ENCODE results near the gene RTN4RL2. TPM values are rescaled to one million over a fixed set of nuclear protein-coding genes. Genes with fewer than 3 reads are reported as not detected.

Gene RTN4RL2
- total RNA-seq, 2 donors from 2014 or later: 0.97 to 1.1 TPM

DNA sequence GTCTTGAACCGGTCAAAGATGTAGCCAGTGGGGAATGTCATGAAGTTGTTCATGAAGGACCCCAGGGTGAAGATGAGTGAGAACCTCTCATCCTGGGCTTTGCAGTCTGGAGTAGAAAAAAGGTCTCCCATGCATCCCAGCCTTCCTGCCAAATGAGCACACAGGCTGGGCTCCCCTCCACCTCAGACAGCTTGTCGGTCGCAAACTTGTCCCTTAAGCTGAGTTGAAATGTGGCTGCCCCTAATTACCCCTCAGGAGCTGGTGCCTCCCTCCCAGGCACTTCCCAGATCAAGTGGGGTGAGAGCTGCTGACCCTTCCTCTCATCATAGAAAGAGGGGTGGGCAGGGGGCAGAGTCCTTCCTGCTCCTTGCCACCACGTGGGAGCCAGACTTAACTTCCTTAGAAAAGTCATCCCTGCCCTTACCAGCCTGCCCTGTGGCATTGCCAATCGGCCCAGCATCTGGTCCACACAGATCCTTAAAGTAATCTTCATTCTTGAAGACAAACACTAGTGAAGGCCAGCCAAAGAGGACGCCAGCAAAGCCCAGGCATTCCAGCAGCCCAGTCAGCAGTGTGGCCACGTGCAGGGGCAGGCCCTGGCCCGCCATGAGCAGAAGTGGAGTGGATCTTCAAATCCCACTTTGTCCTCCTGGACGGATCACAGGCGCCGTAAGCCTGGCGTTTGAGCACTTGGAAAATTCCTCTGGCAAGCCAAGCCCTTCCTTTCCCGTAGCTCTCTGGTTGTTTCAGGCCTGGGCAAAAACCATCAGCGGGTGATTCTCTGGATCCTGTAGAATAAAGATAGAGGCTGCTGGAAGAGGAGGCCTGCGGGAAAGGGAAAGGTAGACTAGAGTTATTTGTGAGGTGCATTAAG, 34.5 kb upstream of the RTN4RL2 start:
- ATAC-seq (replicated peaks in 1 of 2): no peak
- H3K4me1 Mint-ChIP-seq (ENCODE audit: low read depth): peaks cover 66% of the 10 kb centered on the region

DNA sequence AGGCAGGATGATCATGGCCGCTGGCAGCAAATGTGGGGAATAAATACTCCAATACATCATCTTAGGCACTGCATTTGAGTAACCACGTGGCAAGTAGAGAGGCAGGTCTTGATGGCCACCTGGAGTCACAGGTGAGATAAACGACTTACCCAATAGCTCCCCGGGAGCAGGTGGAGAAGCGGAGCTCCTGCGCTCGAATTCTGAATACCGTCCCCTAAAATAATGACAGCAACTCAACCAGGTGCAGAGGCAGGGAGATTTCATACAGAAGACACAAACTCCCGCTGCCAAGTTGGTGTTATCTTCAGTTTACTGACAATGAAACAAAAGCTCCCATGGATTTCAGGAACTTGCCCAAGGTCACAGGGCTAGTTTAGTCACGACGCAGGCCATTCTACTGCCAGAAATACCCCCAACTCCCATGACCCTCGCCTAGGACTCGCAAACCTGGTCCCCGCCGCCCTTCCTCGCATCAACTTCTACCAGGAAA, 33.8 kb upstream of the RTN4RL2 start:
- H3K36me3 Mint-ChIP-seq (ENCODE audit: insufficient read depth in 2 of 2): peaks cover 22 to 38% of the 10 kb centered on the region in 2 donors
- no peaks in the 10 kb centered on the region for H3K27me3 Mint-ChIP-seq (ENCODE audit: low read depth)
- peak overlapping the region; percentile 84 for H3K27ac Mint-ChIP-seq
- no peaks in the 10 kb centered on the region for H3K9me3 Mint-ChIP-seq
- DNase-seq: no peak
- peaks cover 59% of the 10 kb centered on the region for H3K4me1 Mint-ChIP-seq (ENCODE audit: low read depth)
- ATAC-seq (replicated peaks in 1 of 2): no peak
- H3K4me3 Mint-ChIP-seq: peak overlapping the region; percentile 85 to 98

More for the DNA sequence above, 34.5 kb upstream of the RTN4RL2 start:
- Mint-ChIP-seq H3K27me3 (ENCODE audit: low read depth) (no peaks in the 10 kb centered on the region), H3K27ac (peak overlapping the region; percentile 84), H3K9me3 (no peaks in the 10 kb centered on the region), H3K4me3 (peak overlapping the region; percentile 85 to 98), H3K36me3 (ENCODE audit: insufficient read depth in 2 of 2) (peaks cover 22 to 42% of the 10 kb centered on the region in 2 donors)
- no peak for DNase-seq

GRCh38 chr11:57426929-57427726, 33.2 kb upstream of the RTN4RL2 start, which contains the start of gene SLC43A3:
Gene SLC43A3, minus strand, starts transcription at chr11:57427121. Its CDS starts 949 bp downstream, at chr11:57426172.
- H3K4me1 Mint-ChIP-seq (ENCODE audit: low read depth): peaks cover 58% of the 10 kb centered on the region
- peaks cover 19 to 31% of the 10 kb centered on the region in 2 donors for H3K36me3 Mint-ChIP-seq (ENCODE audit: insufficient read depth in 2 of 2)
- peak; percentile 85 to 86 for DNase-seq
- peak within 1 kb of the TSS; percentile 91 for H3K27ac Mint-ChIP-seq
- H3K27me3 Mint-ChIP-seq (ENCODE audit: low read depth): no peaks in the 10 kb centered on the region
- peak within 1 kb of the TSS; percentile 85 to 98 for H3K4me3 Mint-ChIP-seq
- H3K9me3 Mint-ChIP-seq: no peaks in the 10 kb centered on the region
- peak; percentile 59 to 66 for ATAC-seq (replicated peaks in 1 of 2)

DNA sequence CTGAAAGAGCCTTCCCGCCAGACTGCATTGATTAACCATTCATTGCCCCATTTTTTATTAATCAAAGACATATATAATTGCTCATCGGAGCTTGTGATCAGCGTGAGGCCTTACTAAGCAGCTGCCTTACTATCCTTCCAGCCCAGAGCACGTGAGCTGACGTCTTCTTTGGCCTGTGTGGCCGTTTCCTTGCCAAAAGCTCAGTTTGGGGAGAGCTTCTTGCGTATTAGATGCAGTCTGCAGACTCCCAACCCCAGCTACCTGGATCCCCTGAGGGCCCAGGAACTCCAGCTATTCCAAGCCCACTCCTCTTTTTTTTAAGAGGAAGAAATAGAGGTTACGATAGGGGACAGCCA, 32.6 kb upstream of the RTN4RL2 start:
- Mint-ChIP-seq H3K9me3 (no peaks in the 10 kb centered on the region), H3K4me1 (ENCODE audit: low read depth) (peaks cover 58% of the 10 kb centered on the region), H3K27me3 (ENCODE audit: low read depth) (no peaks in the 10 kb centered on the region), H3K36me3 (ENCODE audit: insufficient read depth in 2 of 2) (peaks cover 17 to 25% of the 10 kb centered on the region in 2 donors), H3K4me3 (peak overlapping the region; percentile 85 to 98), H3K27ac (peak overlapping the region; percentile 91)
- ATAC-seq (replicated peaks in 1 of 2) (no peak), DNase-seq (no peak)

GRCh38 chr11:57428643-57429042, 31.7 kb upstream of the RTN4RL2 start:
- no peaks in the 10 kb centered on the region for H3K9me3 Mint-ChIP-seq
- no peak overlapping the region for H3K27ac Mint-ChIP-seq
- H3K4me3 Mint-ChIP-seq: no peak overlapping the region
- ATAC-seq (replicated peaks in 1 of 2): no peak
- DNase-seq: no peak
- H3K4me1 Mint-ChIP-seq (ENCODE audit: low read depth): peaks cover 53% of the 10 kb centered on the region
- no peaks in the 10 kb centered on the region for H3K27me3 Mint-ChIP-seq (ENCODE audit: low read depth)
- peaks cover 14 to 17% of the 10 kb centered on the region in 2 donors for H3K36me3 Mint-ChIP-seq (ENCODE audit: insufficient read depth in 2 of 2)

DNA sequence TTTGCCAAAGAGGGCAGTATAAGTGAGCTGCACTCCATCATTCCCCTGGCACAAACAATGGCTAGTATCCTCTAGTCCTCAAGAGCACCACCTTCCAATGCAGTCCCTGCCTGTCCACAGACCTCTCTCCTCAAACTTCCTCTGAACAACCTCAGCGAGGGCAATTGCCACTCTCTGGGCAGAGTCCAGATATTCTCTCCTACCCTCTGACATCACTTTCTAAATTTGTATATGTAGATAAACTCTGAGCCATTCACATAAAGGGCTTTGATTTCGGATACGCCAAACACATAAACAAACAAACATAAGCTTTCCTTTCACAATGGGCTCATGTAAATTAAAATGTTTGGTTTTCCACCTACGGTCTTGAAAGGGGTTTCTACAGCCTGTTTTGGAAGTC, 30.4 kb upstream of the RTN4RL2 start:
- Mint-ChIP-seq H3K4me3 (no peak overlapping the region), H3K27ac (no peak overlapping the region), H3K27me3 (ENCODE audit: low read depth) (peaks cover 8% of the 10 kb centered on the region), H3K9me3 (no peaks in the 10 kb centered on the region), H3K36me3 (ENCODE audit: insufficient read depth in 2 of 2) (peaks cover 7 to 10% of the 10 kb centered on the region in 2 donors), H3K4me1 (ENCODE audit: low read depth) (peaks cover 39% of the 10 kb centered on the region)
- DNase-seq (no peak), ATAC-seq (replicated peaks in 1 of 2) (no peak)

- H3K9me3 Mint-ChIP-seq: no peaks in the 10 kb centered on the region
- H3K36me3 Mint-ChIP-seq (ENCODE audit: insufficient read depth in 2 of 2): peaks cover 4 to 5% of the 10 kb centered on the region in 2 donors
- H3K4me1 Mint-ChIP-seq (ENCODE audit: low read depth): peaks cover 30% of the 10 kb centered on the region
- no peak overlapping the region for H3K27ac Mint-ChIP-seq
- no peak for DNase-seq
- no peak for ATAC-seq (replicated peaks in 1 of 2)
- no peak overlapping the region for H3K4me3 Mint-ChIP-seq
- peaks cover 13% of the 10 kb centered on the region for H3K27me3 Mint-ChIP-seq (ENCODE audit: low read depth)
These were observed 29.4 kb upstream of the RTN4RL2 start for GRCh38 chr11:57430952-57431351.

- H3K9me3 Mint-ChIP-seq: no peaks in the 10 kb centered on the region
- no peak for ATAC-seq (replicated peaks in 1 of 2)
- no peak overlapping the region for H3K4me3 Mint-ChIP-seq
- H3K27ac Mint-ChIP-seq: no peak overlapping the region
- peaks cover 22% of the 10 kb centered on the region for H3K4me1 Mint-ChIP-seq (ENCODE audit: low read depth)
- H3K36me3 Mint-ChIP-seq (ENCODE audit: insufficient read depth in 2 of 2): no peaks in the 10 kb centered on the region
- no peak for DNase-seq
- peaks cover 13% of the 10 kb centered on the region for H3K27me3 Mint-ChIP-seq (ENCODE audit: low read depth)
These were observed 28.2 kb upstream of the RTN4RL2 start for GRCh38 chr11:57432149-57432561.

- no peaks in the 10 kb centered on the region for H3K36me3 Mint-ChIP-seq (ENCODE audit: insufficient read depth in 2 of 2)
- H3K27ac Mint-ChIP-seq: no peak overlapping the region
- H3K27me3 Mint-ChIP-seq (ENCODE audit: low read depth): peaks cover 13% of the 10 kb centered on the region
- no peaks in the 10 kb centered on the region for H3K9me3 Mint-ChIP-seq
- peak; percentile 74 to 79 for ATAC-seq (replicated peaks in 1 of 2)
- peak; percentile 33 to 42 for DNase-seq
- H3K4me3 Mint-ChIP-seq: no peak overlapping the region
- peaks cover 16% of the 10 kb centered on the region for H3K4me1 Mint-ChIP-seq (ENCODE audit: low read depth)
These were observed 27.6 kb upstream of the RTN4RL2 start for GRCh38 chr11:57432714-57433163.

DNA sequence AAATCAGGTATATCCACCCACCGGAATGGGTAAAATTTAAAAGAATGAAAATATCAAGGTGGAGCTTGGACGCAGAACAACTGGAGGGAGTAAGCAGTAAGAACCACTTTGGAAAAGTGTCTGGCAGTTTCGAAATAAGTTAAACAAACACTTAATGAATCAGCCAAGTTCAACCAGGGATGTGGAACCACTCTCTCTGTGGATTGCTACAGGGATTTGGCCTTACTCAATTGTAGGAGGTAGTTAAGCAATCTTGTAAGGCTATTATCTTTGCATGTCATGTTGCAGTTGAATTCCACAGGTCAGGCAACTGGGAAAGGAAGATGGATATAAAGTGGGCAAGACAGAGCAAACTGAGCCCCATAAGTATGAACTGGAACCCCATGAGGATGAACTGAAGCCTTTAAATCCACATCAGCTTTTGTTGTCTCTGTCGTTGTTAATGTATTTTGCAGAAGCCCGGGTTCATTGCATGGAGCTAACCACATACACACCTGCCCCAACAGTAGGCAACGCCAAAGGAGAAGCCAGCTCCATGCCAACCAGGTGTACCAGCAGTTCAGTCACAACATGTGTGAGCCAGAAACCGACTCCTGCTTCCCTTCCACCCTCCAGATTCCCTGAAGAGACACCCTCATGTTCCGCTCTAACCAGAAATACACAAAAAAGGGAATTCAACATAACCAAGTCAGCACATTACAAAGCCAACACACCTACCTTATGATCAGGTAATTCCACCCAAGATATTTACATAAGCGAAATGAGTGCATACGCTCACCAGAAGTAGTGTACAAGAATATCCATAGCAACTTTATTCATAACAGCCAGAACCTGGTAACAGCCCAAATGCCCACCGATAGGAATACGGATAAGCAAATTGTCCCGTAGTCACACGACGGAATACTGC, 25.4 kb upstream of the RTN4RL2 start:
- H3K4me1 Mint-ChIP-seq (ENCODE audit: low read depth): peaks cover 15% of the 10 kb centered on the region
- ATAC-seq (replicated peaks in 1 of 2): no peak
- H3K36me3 Mint-ChIP-seq (ENCODE audit: insufficient read depth in 2 of 2): no peaks in the 10 kb centered on the region
- no peak overlapping the region for H3K4me3 Mint-ChIP-seq
- DNase-seq: no peak
- no peak overlapping the region for H3K27ac Mint-ChIP-seq
- no peaks in the 10 kb centered on the region for H3K9me3 Mint-ChIP-seq
- peaks cover 13% of the 10 kb centered on the region for H3K27me3 Mint-ChIP-seq (ENCODE audit: low read depth)

DNA sequence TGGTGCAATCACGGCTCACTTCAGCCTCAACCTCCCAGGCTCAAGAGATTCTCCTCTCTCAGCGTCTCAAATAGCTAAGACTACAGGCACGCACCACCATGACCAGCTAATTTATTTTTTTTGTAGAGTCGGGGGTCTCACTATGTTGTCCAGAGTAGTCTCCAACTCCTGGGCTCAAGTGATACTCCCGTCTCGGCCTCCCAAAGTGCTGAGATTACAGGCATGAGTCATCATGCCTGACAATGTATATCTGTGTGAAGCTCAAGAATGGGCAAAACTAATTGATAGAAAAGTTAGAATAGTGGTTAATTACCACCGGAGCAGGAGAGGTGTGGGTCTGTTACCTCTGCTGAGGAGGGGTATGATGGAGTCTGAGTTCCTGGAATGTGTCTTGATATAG, 24.3 kb upstream of the RTN4RL2 start:
- peaks cover 15% of the 10 kb centered on the region for H3K4me1 Mint-ChIP-seq (ENCODE audit: low read depth)
- no peaks in the 10 kb centered on the region for H3K9me3 Mint-ChIP-seq
- peaks cover 13% of the 10 kb centered on the region for H3K27me3 Mint-ChIP-seq (ENCODE audit: low read depth)
- H3K4me3 Mint-ChIP-seq: no peak overlapping the region
- no peaks in the 10 kb centered on the region for H3K36me3 Mint-ChIP-seq (ENCODE audit: insufficient read depth in 2 of 2)
- DNase-seq (no peak), ATAC-seq (replicated peaks in 1 of 2) (no peak)
- no peak overlapping the region for H3K27ac Mint-ChIP-seq

All from activated T-cell treated with anti-CD3 and anti-CD28 coated beads, Interleukin-2, amount 50 U/mL, for 72 hours (primary cell).